NK-92 (cell line): ENCODE data around the gene FAM50A.
"Not testable (repeated sequence)": the region's sequence is repeated elsewhere in the genome, so short reads cannot be mapped to it uniquely, and the experiment has no call there.

ENCODE experiments used
- DNase-seq: peaks from one replicate; lab custom pipeline; 2025; ENCODE audit not compliant: unreplicated experiment; lab: John Stamatoyannopoulos, UW

Gene FAM50A

GRCh38 chrX:154443992-154444754 is at the start of gene FAM50A:
Gene FAM50A (plus strand): TSS chrX:154444141. CDS start chrX:154444236, 95 bp downstream.
- DNase-seq, result no peak

GRCh38 chrX:154396363-154396762 is 47.6 kb upstream of the FAM50A start:
- not testable (repeated sequence) for DNase-seq

- DNase-seq, result no peak
Observed at GRCh38 chrX:154396973-154397887, 46.7 kb upstream of the FAM50A start.

DNA sequence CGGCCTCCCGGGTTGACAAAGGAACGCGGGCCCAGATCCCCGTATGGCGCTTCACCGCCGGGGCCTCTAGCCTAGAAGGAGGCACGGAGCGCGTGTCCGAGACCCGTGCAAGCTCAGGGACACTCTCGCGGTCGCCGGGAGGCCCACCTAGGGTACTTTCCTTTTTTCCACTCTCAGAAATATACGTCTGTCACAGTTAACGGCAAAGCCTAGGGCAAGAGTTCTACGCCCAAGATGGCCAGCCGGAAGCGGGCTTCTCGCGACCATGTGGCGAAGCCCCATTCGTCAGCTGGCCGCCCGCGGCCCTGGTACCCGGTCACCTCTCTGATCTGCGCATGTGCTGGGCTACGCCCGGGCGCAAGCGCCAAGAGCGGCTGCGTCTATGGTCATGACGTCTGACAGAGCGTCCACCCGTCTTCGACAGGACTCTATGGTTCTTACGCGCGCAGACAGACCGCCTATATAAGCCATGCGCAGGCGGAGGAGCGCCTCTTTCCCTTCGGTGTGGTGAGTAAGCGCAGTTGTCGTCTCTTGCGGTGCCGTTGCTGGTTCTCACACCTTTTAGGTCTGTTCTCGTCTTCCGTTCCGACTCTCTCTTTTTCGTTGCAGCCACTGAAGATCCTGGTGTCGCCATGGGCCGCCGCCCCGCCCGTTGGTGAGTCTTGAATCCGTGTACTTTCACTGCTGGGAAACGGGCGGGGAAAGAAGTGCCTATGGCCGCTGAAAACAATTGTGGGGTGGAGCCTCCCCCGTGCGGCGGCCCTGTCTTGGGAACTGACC is 45.9 kb upstream of the FAM50A start, which contains the start of gene RPL10:
TSS of gene RPL10 (plus strand) at position 490 of the 780 bp plus-strand sequence. CDS start at position 633, 143 bp downstream.
- peak; percentile 27 for DNase-seq

DNA sequence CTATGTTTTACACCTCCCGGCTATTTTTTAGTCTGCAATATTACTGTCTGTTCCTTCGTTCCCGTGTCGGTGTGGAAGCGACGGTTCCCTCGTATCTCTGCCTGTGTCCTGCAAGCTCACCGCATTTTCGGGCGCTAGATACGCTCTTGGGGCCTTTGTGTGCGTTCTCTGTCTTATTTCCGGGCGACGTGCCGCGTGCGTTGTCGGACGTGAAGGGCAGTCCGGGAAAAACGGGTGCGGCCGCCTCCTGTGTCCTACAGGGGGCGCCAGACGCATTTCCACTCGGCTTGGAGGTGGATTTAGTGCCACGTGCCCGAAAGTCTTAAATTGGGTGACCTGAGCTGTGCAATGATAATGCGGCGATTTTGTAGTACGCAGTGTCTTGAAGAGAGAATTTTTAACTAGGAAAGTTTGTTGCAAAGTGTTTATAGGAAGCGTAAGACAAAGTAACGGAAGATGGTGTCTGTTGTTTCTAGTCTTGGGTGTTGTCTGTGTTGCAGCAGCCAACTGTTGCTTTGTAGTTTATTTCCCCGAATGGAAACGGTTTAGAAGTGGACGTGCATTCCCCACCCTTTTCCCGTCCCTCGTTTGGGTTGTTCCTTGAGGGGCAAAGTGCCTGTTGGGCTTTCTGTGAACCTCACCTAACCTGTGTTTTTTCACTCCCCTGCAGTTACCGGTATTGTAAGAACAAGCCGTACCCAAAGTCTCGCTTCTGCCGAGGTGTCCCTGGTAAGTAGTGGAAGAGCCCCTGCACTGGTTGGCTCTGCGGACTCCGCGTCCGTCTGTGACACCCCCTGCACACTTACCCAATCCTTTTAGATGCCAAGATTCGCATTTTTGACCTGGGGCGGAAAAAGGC is 45.0 kb upstream of the FAM50A start:
- DNase-seq, result no peak

- no peak for DNase-seq
Observed at GRCh38 chrX:154399527-154400368, 44.2 kb upstream of the FAM50A start.

DNA sequence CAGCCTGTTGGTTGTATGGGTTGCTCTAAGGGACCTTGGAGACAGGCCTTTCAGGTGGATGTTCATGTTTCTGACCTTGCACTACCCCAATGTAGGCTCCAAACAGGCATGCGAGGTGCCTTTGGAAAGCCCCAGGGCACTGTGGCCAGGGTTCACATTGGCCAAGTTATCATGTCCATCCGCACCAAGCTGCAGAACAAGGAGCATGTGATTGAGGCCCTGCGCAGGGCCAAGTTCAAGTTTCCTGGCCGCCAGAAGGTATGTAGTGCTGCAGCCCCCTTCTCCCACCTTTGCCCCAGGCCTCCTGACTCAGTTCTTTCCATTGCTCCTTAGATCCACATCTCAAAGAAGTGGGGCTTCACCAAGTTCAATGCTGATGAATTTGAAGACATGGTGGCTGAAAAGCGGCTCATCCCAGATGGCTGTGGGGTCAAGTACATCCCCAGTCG is 43.5 kb upstream of the FAM50A start:
- not testable (repeated sequence) for DNase-seq

- no peak for DNase-seq
Observed at GRCh38 chrX:154401045-154401799, 42.7 kb upstream of the FAM50A start.

DNA sequence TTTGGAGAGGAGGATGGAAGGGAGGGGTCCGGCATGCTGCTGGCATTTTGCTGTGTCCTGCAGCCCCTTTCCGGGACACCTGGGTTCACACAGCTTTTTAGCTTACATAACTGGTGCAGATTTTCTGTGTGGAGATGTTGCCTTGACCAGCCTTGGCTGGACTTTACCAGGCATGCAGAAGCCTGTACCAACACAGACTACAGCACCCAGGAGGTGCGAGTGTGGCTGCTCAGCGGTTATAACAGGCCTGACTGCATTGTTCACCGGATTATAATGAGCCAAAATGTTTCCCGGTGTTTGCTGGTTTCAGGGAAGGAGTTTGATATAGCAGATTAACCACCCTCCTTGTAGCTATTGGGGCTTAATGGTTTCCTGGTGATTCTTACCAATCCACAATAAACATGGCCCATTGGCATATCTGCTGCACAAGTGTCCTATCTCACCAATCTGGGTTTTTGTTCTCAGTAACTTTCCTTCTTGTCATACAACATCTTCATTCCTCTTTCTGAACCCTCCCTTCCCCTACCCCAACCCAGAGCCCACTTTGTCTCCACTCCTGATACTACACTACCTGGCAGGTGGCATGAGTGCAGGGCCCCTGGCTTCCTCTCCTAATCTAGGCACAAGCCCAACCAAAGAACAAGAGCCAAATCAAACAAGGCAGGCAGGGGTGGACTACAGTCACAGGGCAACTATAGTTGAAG is 41.9 kb upstream of the FAM50A start:
- DNase-seq, result no peak

- no peak for DNase-seq
Observed at GRCh38 chrX:154402622-154403127, 41.3 kb upstream of the FAM50A start.

- no peak for DNase-seq
Observed at GRCh38 chrX:154403192-154403591, 40.7 kb upstream of the FAM50A start.

DNA sequence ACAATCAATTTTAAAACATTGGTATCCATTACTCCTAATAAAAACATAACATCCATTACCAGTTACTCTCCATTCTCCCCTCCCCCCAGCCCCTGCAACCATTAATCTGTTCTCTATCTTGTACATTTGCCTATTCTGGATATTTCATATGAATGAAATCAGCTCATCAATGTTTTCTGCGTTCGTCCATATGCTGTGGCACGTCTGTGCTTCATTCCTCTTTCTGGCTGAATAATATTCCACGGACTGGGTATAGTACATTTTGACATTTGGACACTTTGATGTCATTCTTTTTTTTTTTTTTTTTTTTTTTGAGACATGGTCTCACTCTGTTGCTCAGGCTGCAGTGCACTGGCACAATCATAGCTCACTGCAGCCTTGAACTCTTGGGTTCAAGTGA is 40.1 kb upstream of the FAM50A start:
- no peak for DNase-seq

DNA sequence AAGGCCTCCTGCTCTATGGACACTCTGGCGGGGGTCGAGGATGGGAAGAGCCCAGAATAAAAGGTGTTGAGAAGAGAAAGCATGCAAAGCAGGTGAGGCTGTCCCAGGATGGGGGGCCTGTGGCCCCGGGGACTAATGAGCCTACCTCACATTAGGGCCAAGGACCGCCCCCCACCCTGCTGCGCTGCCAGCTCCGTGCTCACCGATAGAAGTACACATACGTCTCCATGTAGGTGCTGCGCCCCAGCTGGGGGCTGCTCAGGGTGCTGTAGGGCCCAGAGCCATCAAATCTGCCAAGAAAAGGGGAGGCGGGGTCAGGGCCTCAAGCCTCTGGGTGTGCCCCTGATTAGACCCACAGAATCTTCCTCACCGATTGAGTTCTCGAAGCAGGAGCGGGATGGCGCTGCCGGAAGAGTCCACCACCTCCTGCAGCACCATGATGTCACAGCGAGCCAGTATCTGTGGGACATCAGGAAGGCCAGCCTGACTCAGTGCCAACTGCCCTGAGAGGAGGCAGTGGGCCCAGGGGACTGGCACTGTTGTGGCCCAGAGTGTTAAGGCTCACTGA is 39.2 kb upstream of the FAM50A start:
- no peak for DNase-seq

DNA sequence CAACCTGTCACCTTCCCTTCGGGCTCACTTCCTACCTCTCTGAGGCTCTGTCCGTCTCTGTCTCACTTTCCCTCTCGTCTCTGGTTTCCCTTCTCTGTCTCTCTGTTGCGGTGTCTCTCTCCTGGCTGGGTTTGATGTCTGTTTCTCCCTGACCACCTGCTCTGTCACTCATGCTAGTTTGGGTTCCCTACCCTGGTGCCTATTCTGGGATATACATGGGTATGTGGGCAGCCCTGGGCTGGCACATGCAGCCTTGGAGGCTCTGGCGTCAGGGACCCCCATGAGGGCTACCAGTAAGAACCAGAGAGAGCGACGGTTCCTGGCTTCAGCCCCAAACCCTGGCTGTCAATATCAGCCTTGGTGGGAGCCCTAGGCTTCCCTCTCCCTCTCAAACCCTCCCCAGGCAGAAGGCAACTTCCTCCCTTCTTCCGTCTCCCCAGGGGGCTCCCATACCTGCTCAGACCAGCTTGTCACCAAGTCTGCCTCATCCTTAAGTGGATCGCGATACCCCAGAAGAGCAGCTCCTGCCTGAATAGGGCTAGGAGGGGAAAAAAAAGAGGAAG is 35.2 kb upstream of the FAM50A start:
- no peak for DNase-seq

DNA sequence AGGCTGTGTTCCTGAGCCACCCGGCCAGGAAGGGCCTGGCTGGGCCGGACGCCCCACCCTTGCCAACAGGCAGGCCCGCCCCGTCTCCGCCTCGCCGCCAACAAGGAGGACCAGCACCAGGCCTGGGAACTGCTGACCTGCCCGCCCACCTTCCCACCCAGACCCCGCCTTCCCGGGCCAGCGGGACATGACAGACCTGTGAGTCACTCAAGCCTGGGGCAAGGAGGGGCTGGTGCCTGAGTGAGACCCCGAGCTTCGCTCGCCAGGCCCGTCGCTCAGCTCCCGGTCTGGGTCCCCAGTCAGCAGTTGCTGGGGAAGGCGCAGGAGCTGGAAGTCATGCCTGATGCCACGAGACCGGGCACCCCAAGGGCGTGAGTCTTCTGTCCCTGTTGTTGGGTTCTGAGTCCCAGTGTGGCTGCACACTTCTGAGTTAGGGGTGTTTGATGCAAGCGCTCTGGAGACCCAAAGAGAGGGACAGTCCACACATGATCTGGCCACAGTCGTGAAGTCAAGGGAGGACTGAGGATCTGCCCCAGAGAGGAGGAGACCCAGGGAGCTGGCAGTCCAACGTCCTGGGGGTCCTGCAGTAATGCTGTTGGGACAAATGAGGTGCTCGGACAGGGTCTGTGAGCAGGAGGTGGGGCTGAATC is 34.6 kb upstream of the FAM50A start, which contains the start of gene DNASE1L1:
TSS of gene DNASE1L1 (minus strand) at position 33 of the 650 bp plus-strand sequence. CDS start 3,686 bp downstream, outside the sequence.
- DNase-seq, result no peak

DNA sequence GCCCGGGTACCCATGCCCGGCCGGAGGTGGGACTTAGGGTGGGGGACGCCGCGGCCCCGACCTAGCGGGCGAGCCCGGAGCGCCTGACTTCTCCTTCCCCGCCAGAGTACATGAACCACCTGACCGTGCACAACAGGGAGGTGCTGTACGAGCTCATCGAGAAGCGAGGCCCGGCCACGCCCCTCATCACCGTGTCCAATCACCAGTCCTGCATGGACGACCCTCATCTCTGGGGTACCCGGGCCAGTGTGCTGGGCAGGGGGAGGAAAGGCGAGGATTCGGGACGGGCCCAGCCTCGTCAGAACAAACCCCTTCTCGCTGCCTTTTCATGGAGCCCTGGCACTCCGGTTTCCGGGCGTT is 32.0 kb upstream of the FAM50A start:
- no peak for DNase-seq
